ENCODE data around the gene ANKRD13A. TPM values are rescaled to one million over a fixed set of nuclear protein-coding genes. Genes with fewer than 3 reads are reported as not detected.
"Not testable (repeated sequence)": the region's sequence is repeated elsewhere in the genome, so short reads cannot be mapped to it uniquely, and the experiment has no call there.

The ANKRD13A gene
- total and polyA plus RNA-seq, 4 donors: 31.2 to 46.1 (median 37.3) TPM

DNA sequence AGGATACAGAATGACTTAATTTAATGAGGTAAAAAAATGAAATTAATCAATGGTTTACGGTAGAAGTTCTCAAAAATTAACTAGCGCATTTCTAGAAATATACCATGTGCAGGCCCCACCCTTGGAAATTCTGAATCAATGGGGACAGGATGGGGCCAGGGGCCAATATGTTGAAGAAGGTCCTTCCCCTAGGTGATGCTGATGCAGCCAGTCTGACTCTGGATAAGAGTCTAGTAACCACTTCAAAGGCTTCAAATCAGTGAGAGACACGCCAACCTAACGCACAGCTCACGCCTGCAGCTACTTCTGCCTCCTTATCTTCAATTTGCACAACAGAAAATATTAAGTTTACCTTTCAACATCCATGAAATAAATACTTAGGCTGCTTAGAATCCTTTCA, 17.9 kb upstream of the ANKRD13A start:
- Histone ChIP-seq H3K36me3 (ENCODE audit: control insufficient read depth, insufficient read depth, low read length) (peaks cover 70% of the 10 kb centered on the region), H3K4me1 (ENCODE audit: control insufficient read depth, insufficient read depth, low read length) (no peaks in the 10 kb centered on the region), H3K9me3 (ENCODE audit: control insufficient read depth, insufficient read depth, low read length) (no peaks in the 10 kb centered on the region), H3K27ac (ENCODE audit: low read depth, low read length) (no peak overlapping the region), H3K27me3 (ENCODE audit: control insufficient read depth, insufficient read depth, low read length) (no peaks in the 10 kb centered on the region), H3K4me3 (ENCODE audit: low read depth, low read length) (no peak overlapping the region)
- DNase-seq (ENCODE audit: low read depth in 4 of 6, low spot score in 6 of 6): no peak
- WGBS (ENCODE audit: insufficient coverage): 100% methylated on average over 3 of the region's 5 CpGs

DNA sequence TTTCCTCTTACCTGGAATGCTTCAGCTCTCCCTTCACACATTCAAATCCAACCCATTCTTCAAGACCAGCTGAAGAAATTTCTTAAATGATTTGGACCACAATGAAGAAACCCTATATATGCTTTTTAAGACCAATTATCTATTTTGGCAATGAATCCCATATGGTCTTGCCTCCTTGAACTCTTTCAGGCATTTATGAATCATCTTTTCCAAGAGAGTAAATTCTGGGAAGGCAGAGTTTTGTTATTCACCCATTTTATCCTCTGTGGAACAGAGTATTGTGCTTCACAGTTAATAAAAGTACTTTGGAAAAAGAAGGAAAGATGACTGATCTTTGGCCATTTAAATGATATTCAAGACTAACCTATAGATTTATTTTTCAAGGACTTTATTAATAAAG, 17.0 kb upstream of the ANKRD13A start:
- no peaks in the 10 kb centered on the region for H3K9me3 ChIP-seq (ENCODE audit: control insufficient read depth, insufficient read depth, low read length)
- no peaks in the 10 kb centered on the region for H3K4me1 ChIP-seq (ENCODE audit: control insufficient read depth, insufficient read depth, low read length)
- DNase-seq (ENCODE audit: low read depth in 4 of 6, low spot score in 6 of 6): no peak
- H3K27ac ChIP-seq (ENCODE audit: low read depth, low read length): no peak overlapping the region
- peaks cover 67% of the 10 kb centered on the region for H3K36me3 ChIP-seq (ENCODE audit: control insufficient read depth, insufficient read depth, low read length)
- no peaks in the 10 kb centered on the region for H3K27me3 ChIP-seq (ENCODE audit: control insufficient read depth, insufficient read depth, low read length)
- no peak overlapping the region for H3K4me3 ChIP-seq (ENCODE audit: low read depth, low read length)

DNA sequence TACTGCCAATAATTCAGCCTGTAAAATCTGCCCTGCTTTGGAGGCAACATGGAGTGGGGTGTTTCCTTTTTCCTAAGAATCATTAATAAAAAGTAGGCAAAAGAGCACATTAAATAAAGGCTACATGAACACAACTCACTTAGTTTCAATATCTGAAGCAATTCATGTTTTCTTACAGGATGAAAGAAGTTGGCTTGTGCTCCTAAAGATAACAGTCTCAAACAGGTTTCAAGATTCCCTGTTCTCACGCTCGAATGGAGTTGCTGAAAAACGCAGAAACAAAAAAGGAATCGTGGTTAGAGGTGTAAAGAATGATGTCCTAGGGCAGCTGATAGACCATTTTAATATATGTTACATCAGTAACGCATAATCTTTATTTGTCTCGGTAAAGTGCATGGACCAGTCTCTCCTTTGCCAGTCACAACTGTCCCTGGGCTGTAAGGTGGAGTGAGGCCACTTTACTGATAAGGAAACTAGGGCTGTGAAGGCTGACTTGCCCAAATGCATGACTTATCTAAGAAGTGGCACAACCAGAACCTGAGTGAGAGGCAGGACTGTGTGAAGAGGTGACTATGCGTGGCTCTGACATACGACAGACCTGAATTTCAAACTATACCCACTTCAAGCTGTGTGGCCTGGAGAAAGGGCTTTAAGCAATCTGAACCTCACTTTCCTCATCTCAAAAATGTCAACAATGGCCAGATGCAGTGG, 15.6 kb upstream of the ANKRD13A start:
- no peak for DNase-seq (ENCODE audit: low read depth in 4 of 6, low spot score in 6 of 6)
- Histone ChIP-seq H3K4me1 (ENCODE audit: control insufficient read depth, insufficient read depth, low read length) (no peaks in the 10 kb centered on the region), H3K36me3 (ENCODE audit: control insufficient read depth, insufficient read depth, low read length) (peaks cover 65% of the 10 kb centered on the region), H3K4me3 (ENCODE audit: low read depth, low read length) (no peak overlapping the region), H3K27ac (ENCODE audit: low read depth, low read length) (no peak overlapping the region), H3K27me3 (ENCODE audit: control insufficient read depth, insufficient read depth, low read length) (no peaks in the 10 kb centered on the region), H3K9me3 (ENCODE audit: control insufficient read depth, insufficient read depth, low read length) (no peaks in the 10 kb centered on the region)
- WGBS (ENCODE audit: insufficient coverage): no CpG with 5 or more reads among the region's 8 CpGs

DNA sequence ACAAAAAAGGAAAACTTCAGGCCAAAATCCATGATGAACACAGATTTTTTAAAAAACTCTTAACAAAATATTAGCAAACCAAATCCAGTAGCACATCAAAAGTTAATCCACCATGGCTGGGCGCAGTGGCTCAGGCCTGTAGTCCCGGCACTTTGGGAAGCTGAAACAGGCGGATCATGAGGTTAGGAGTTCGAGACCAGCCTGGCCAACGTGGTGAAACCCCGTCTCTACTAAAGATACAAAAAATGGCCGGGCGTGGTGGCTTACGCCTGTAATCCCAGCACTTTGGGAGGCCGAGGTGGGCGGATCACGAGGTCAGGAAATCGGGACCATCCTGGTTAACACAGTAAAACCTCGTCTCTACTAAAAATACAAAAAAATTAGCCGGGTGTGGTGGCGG, 13.0 kb upstream of the ANKRD13A start:
- H3K9me3 ChIP-seq (ENCODE audit: control insufficient read depth, insufficient read depth, low read length); H3K27ac ChIP-seq (ENCODE audit: low read depth, low read length); H3K4me1 ChIP-seq (ENCODE audit: control insufficient read depth, insufficient read depth, low read length); H3K4me3 ChIP-seq (ENCODE audit: low read depth, low read length); DNase-seq (ENCODE audit: low read depth in 4 of 6, low spot score in 6 of 6); H3K27me3 ChIP-seq (ENCODE audit: control insufficient read depth, insufficient read depth, low read length): not testable (repeated sequence)
- H3K36me3 ChIP-seq (ENCODE audit: control insufficient read depth, insufficient read depth, low read length): peaks cover 55% of the 10 kb centered on the region
- 97% methylated on average over 9 of the region's 16 CpGs for WGBS (ENCODE audit: insufficient coverage)

DNA sequence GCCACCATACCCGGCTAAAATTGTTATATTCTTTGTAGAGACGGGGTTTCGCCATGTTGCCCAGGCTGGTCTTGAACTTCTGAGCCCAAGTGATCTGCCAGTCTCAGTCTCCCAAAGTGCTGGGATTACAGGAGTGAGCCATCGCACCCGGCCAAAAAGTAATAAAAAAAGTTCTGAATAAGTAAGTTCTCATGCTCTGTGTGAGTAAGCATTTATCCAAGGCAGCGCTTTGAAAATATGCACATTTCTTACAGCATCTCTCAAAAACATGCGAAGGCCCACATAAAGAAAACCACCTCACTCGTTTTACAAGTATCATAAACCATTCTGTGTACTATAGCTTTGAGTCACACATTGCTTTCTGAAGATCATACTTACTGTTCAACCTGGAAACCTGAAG, 11.6 kb upstream of the ANKRD13A start:
- no peak overlapping the region for H3K4me3 ChIP-seq (ENCODE audit: low read depth, low read length)
- H3K27ac ChIP-seq (ENCODE audit: low read depth, low read length): no peak overlapping the region
- WGBS (ENCODE audit: insufficient coverage): 100% methylated on average over 5 of the region's 8 CpGs
- no peak for DNase-seq (ENCODE audit: low read depth in 4 of 6, low spot score in 6 of 6)
- H3K9me3 ChIP-seq (ENCODE audit: control insufficient read depth, insufficient read depth, low read length): no peaks in the 10 kb centered on the region
- no peaks in the 10 kb centered on the region for H3K4me1 ChIP-seq (ENCODE audit: control insufficient read depth, insufficient read depth, low read length)
- no peaks in the 10 kb centered on the region for H3K27me3 ChIP-seq (ENCODE audit: control insufficient read depth, insufficient read depth, low read length)
- H3K36me3 ChIP-seq (ENCODE audit: control insufficient read depth, insufficient read depth, low read length): peaks cover 54% of the 10 kb centered on the region

DNA sequence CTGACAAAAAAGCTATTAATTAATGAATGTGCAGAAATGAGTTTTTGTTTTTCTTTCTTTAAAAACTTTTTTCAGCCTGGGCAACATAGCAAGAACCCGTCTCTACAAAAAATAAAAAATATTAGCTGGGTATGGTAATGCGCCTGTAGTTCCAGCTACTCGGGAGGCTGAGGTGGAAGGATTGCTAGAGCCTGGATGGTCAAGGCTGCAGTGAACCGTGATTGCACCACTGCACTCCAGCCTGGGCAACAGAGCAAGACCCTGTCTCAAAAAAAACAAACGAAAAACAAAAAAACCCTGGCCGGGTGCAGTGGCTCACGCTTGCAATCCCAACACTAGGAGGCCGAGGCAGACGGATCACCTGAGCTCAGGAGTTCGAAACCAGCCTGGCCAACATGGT, 11.0 kb upstream of the ANKRD13A start:
- WGBS (ENCODE audit: insufficient coverage): 91% methylated on average over 9 of the region's 10 CpGs
- no peaks in the 10 kb centered on the region for H3K27me3 ChIP-seq (ENCODE audit: control insufficient read depth, insufficient read depth, low read length)
- no peak overlapping the region for H3K4me3 ChIP-seq (ENCODE audit: low read depth, low read length)
- peaks cover 52% of the 10 kb centered on the region for H3K36me3 ChIP-seq (ENCODE audit: control insufficient read depth, insufficient read depth, low read length)
- H3K27ac ChIP-seq (ENCODE audit: low read depth, low read length): no peak overlapping the region
- H3K9me3 ChIP-seq (ENCODE audit: control insufficient read depth, insufficient read depth, low read length): no peaks in the 10 kb centered on the region
- DNase-seq (ENCODE audit: low read depth in 4 of 6, low spot score in 6 of 6): no peak
- H3K4me1 ChIP-seq (ENCODE audit: control insufficient read depth, insufficient read depth, low read length): no peaks in the 10 kb centered on the region

DNA sequence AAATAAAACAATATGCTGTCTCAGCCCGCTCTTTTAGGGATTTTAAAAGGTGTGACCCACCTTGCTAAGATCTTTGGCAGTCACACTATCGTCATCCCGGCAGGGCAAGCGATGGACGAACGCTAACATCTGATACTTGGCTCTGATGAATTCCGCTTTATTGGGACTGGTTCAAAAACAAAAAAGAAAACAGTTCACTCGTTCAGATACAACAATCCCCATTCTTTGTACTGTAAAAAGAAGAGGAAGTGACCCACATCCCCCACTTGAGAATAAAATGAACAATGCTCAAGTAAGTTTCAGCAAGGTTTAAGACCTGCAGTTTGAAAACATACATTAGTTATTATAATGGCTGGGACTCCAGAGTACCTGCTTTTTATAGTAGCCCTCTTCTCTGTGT, 10.3 kb upstream of the ANKRD13A start:
- H3K27me3 ChIP-seq (ENCODE audit: control insufficient read depth, insufficient read depth, low read length): no peaks in the 10 kb centered on the region
- peak overlapping the region; percentile 47 for H3K27ac ChIP-seq (ENCODE audit: low read depth, low read length)
- H3K9me3 ChIP-seq (ENCODE audit: control insufficient read depth, insufficient read depth, low read length): no peaks in the 10 kb centered on the region
- no peak for DNase-seq (ENCODE audit: low read depth in 4 of 6, low spot score in 6 of 6)
- H3K4me1 ChIP-seq (ENCODE audit: control insufficient read depth, insufficient read depth, low read length): no peaks in the 10 kb centered on the region
- H3K36me3 ChIP-seq (ENCODE audit: control insufficient read depth, insufficient read depth, low read length): peaks cover 49% of the 10 kb centered on the region
- H3K4me3 ChIP-seq (ENCODE audit: low read depth, low read length): no peak overlapping the region
- WGBS (ENCODE audit: insufficient coverage): 86% methylated on average over 6 of the region's 8 CpGs

DNA sequence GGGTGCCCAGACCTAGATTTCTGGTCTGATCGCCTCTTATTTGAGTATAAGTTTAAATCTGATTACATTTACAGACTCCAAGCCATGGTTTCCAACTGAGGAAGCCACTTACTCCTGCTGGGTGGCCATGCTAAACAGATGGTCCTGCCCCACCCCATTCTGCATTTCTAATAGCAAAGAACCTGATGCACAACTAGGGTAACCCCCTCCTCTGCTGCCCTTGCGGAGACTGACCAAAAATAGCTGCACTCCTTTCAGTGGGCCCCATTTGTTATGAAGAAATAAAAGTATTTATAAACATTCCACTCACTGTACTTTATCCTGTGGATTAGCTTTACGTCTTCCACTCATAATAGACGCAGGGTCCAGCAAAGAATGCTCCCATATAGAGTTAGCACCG, 9.8 kb upstream of the ANKRD13A start:
- no peaks in the 10 kb centered on the region for H3K27me3 ChIP-seq (ENCODE audit: control insufficient read depth, insufficient read depth, low read length)
- no CpG with 5 or more reads among the region's 5 CpGs for WGBS (ENCODE audit: insufficient coverage)
- no peaks in the 10 kb centered on the region for H3K9me3 ChIP-seq (ENCODE audit: control insufficient read depth, insufficient read depth, low read length)
- no peaks in the 10 kb centered on the region for H3K4me1 ChIP-seq (ENCODE audit: control insufficient read depth, insufficient read depth, low read length)
- DNase-seq (ENCODE audit: low read depth in 4 of 6, low spot score in 6 of 6): no peak
- H3K4me3 ChIP-seq (ENCODE audit: low read depth, low read length): no peak overlapping the region
- H3K27ac ChIP-seq (ENCODE audit: low read depth, low read length): peak overlapping the region; percentile 47
- H3K36me3 ChIP-seq (ENCODE audit: control insufficient read depth, insufficient read depth, low read length): peaks cover 44% of the 10 kb centered on the region

DNA sequence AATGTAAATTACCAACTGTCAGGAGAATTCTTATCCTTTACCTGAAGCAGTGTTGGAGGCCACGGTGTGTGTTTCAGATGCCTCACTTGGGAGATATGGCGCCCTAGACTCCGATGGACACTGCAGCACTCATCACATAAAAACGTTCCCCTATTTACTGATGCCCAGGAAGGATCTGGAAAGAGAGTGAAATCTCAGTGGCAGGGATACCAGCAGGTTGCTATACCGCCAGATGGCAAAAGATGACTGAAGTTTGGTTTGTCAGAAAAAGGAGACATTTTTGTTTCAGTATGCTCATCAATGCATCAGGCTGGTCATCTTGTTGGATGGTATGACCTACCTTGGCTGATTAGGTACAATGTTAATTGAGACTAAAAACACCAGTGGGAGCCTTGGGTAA, 7.6 kb upstream of the ANKRD13A start:
- DNase-seq (ENCODE audit: low read depth in 4 of 6, low spot score in 6 of 6): no peak
- Histone ChIP-seq H3K9me3 (ENCODE audit: control insufficient read depth, insufficient read depth, low read length) (no peaks in the 10 kb centered on the region), H3K4me3 (ENCODE audit: low read depth, low read length) (no peak overlapping the region), H3K4me1 (ENCODE audit: control insufficient read depth, insufficient read depth, low read length) (peaks cover 3% of the 10 kb centered on the region), H3K27ac (ENCODE audit: low read depth, low read length) (no peak overlapping the region), H3K36me3 (ENCODE audit: control insufficient read depth, insufficient read depth, low read length) (peaks cover 28% of the 10 kb centered on the region), H3K27me3 (ENCODE audit: control insufficient read depth, insufficient read depth, low read length) (no peaks in the 10 kb centered on the region)
- 89% methylated on average over 1 of the region's 5 CpGs for whole genome bisulfite sequencing (ENCODE audit: insufficient coverage)

DNA sequence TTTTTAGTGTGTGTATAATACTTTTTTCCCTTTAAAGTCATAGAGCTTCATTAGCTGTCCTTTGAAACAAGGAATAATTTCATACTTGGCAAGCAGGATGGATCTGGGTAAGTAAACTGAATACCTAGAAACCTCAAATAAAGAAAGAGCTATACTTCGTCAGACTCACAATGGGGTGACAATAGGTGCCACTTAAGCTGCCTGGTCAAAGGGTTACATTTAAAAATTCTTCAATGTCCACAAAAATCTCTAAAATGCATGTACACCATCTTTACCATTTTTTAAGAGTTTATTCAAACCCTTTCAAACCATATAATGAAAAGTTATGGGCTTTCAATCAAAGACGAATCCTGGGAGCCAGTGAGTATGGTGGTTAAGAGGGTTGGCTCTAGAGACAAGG, 6.1 kb upstream of the ANKRD13A start:
- H3K4me3 ChIP-seq (ENCODE audit: low read depth, low read length): no peak overlapping the region
- no peak for DNase-seq (ENCODE audit: low read depth in 4 of 6, low spot score in 6 of 6)
- no peaks in the 10 kb centered on the region for H3K27me3 ChIP-seq (ENCODE audit: control insufficient read depth, insufficient read depth, low read length)
- 86% methylated on average over 1 of the region's 2 CpGs for WGBS (ENCODE audit: insufficient coverage)
- H3K4me1 ChIP-seq (ENCODE audit: control insufficient read depth, insufficient read depth, low read length): peaks cover 3% of the 10 kb centered on the region
- H3K27ac ChIP-seq (ENCODE audit: low read depth, low read length): no peak overlapping the region
- no peaks in the 10 kb centered on the region for H3K9me3 ChIP-seq (ENCODE audit: control insufficient read depth, insufficient read depth, low read length)
- H3K36me3 ChIP-seq (ENCODE audit: control insufficient read depth, insufficient read depth, low read length): peaks cover 18% of the 10 kb centered on the region
